Common myeloid progenitor, CD34-positive (primary cell): ENCODE measurements around the gene KRT36.
A peak's percentile ranks its signal among the peaks of the same experiment; 100 is the strongest.

ENCODE experiments used
- CTCF ChIA-PET: fragments of 350-600 bp; sonication (Branson Sonifier 250); formaldehyde crosslinking; loops from one replicate; lab custom pipeline; 2021; ENCODE audit warnings: antibody characterized with exemption; lab: Charles Lee
- POLR2A ChIA-PET: fragments of 350-600 bp; sonication (Branson Sonifier 250); formaldehyde crosslinking; loops from one replicate; lab custom pipeline; 2021; ENCODE audit warnings: antibody characterized with exemption; lab: Charles Lee
- DNase-seq, 3 donors: peaks; one replicate each; pipeline versions ENCODE4 v3.0.0 to v3.0.0-alpha.2; 2013
- H3K27ac ChIP-seq, 2 experiments: 1 replicate in 1 of 2; 2 replicates in 1 of 2; pipeline ENCODE4 v1.7.0; 2013; ENCODE audit warnings: inconsistent platforms in 2 of 2, low read length in 2 of 2, mild to moderate bottlenecking in 2 of 2, low read depth in 1 of 2, moderate library complexity in 1 of 2; ENCODE audit not compliant: severe bottlenecking in 2 of 2, insufficient read depth in 1 of 2, poor library complexity in 1 of 2
- H3K27me3 ChIP-seq, 5 experiments: replicated peaks in 2 of 5; 1 replicate in 3 of 5; 2 replicates in 2 of 5; pipeline versions ENCODE4 v1.6.1 to v1.7.0; 2013; ENCODE audit warnings: low read length in 4 of 5, mild to moderate bottlenecking in 2 of 5, moderate library complexity in 2 of 5, inconsistent platforms in 1 of 5; ENCODE audit not compliant: insufficient read depth in 5 of 5, control insufficient read depth in 4 of 5
- H3K36me3 ChIP-seq, 4 experiments: 1 replicate in 2 of 4; 2 replicates in 2 of 4; pipeline versions ENCODE4 v1.6.1 to v1.7.0; 2013; ENCODE audit warnings: low read length in 3 of 4, control low read depth in 1 of 4, mild to moderate bottlenecking in 1 of 4; ENCODE audit not compliant: control insufficient read depth in 4 of 4, insufficient read depth in 4 of 4
- H3K4me1 ChIP-seq, 4 experiments: 1 replicate in 3 of 4; 2 replicates in 1 of 4; pipeline versions ENCODE4 v1.6.1 to v1.7.1; 2013; ENCODE audit warnings: low read length in 3 of 4, mild to moderate bottlenecking in 3 of 4, control low read depth in 1 of 4, inconsistent platforms in 1 of 4, moderate library complexity in 1 of 4; ENCODE audit not compliant: control insufficient read depth in 4 of 4, insufficient read depth in 4 of 4; ENCODE audit errors: control extremely low read depth in 1 of 4
- H3K4me3 ChIP-seq, 7 experiments: 1 replicate in 4 of 7; 2 replicates in 3 of 7; pipeline versions ENCODE4 v1.5.1 to v1.7.0; 2013; ENCODE audit warnings: mild to moderate bottlenecking in 7 of 7, low read length in 6 of 7, moderate library complexity in 6 of 7, inconsistent platforms in 2 of 7, low read depth in 2 of 7, control low read depth in 1 of 7; ENCODE audit not compliant: insufficient read depth in 4 of 7, control insufficient read depth in 1 of 7; ENCODE audit errors: extremely low read depth in 1 of 7
- H3K9me3 ChIP-seq, 5 experiments: 1 replicate in 4 of 5; 2 replicates in 1 of 5; pipeline versions ENCODE4 v1.6.1 to v1.7.1; 2013; ENCODE audit warnings: low read length in 4 of 5, mild to moderate bottlenecking in 2 of 5, inconsistent platforms in 1 of 5, low read depth in 1 of 5, moderate library complexity in 1 of 5; ENCODE audit not compliant: control insufficient read depth in 4 of 5, insufficient read depth in 2 of 5; ENCODE audit errors: control extremely low read depth in 1 of 5
- WGBS: methylation state at CpG from one replicate; pipeline ENCODE4 v1.1.5; 2013; ENCODE audit not compliant: insufficient coverage; 5-methylcytosine and 5-hydroxymethylcytosine counted together

KRT36 gene

GRCh38 chr17:41492351-41492750 lies 2.6 kb upstream of the KRT36 start:
- DNase-seq = no peak
- CTCF ChIA-PET = interaction anchor here (0.8 to 1.7 kb wide), 2 partner anchors 43 to 155 kb away, joined by 3 to 4 read pairs; no protein-coding TSS in a partner anchor

GRCh38 chr17:41491476-41491875 lies 1.8 kb upstream of the KRT36 start:
- peaks cover 0 to 2% (median 0%) of the 10 kb centered on the region in 5 experiments for H3K27me3 ChIP-seq
- WGBS = 64% methylated on average over 2 of the region's 2 CpGs
- POLR2A ChIA-PET = no interaction called here
- H3K9me3 ChIP-seq = no peaks in the 10 kb centered on the region
- CTCF ChIA-PET = interaction anchor here (1.2 kb wide), 1 partner anchor 57 kb away, joined by 3 read pairs; no protein-coding TSS in a partner anchor
- no peak for DNase-seq
- H3K27ac ChIP-seq = no peak overlapping the region
- H3K4me1 ChIP-seq = peaks cover 0 to 5% (median 0%) of the 10 kb centered on the region in 4 experiments
- H3K4me3 ChIP-seq = no peak overlapping the region
- H3K36me3 ChIP-seq = no peaks in the 10 kb centered on the region

More at GRCh38 chr17:41492351-41492750, 2.6 kb upstream of the KRT36 start:
- peaks cover 0 to 2% (median 0%) of the 10 kb centered on the region in 5 experiments for H3K27me3 ChIP-seq
- POLR2A ChIA-PET = no interaction called here
- no peak overlapping the region for H3K4me3 ChIP-seq
- H3K4me1 ChIP-seq = peaks cover 0 to 7% (median 4%) of the 10 kb centered on the region in 4 experiments
- H3K9me3 ChIP-seq = no peaks in the 10 kb centered on the region
- H3K36me3 ChIP-seq = no peaks in the 10 kb centered on the region
- no peak overlapping the region for H3K27ac ChIP-seq
- WGBS = 76% methylated on average over 5 of the region's 6 CpGs

GRCh38 chr17:41490000-41490990 lies 585 bp upstream of the KRT36 start:
- DNase-seq = peak in 2 of 3 donors; percentile 12 to 16
- no peaks in the 10 kb centered on the region for H3K36me3 ChIP-seq
- no peaks in the 10 kb centered on the region for H3K9me3 ChIP-seq
- H3K27ac ChIP-seq = no peak overlapping the region
- no peak overlapping the region for H3K4me3 ChIP-seq
- peaks cover 0 to 5% (median 0%) of the 10 kb centered on the region in 4 experiments for H3K4me1 ChIP-seq
- peaks cover 0 to 2% (median 0%) of the 10 kb centered on the region in 5 experiments for H3K27me3 ChIP-seq
- WGBS = 69% methylated on average over 7 of the region's 10 CpGs
- ChIA-PET POLR2A (no interaction called here), CTCF (interaction anchor here (0.8 to 1.2 kb wide), 2 partner anchors 58 to 173 kb away, joined by 3 to 4 read pairs; no protein-coding TSS in a partner anchor)

GRCh38 chr17:41486809-41487530 lies 2.7 kb downstream of the KRT36 start:
- Histone ChIP-seq H3K4me1 (peaks cover 0 to 5% (median 0%) of the 10 kb centered on the region in 4 experiments), H3K36me3 (no peaks in the 10 kb centered on the region), H3K27me3 (peaks cover 0 to 3% (median 0%) of the 10 kb centered on the region in 5 experiments), H3K27ac (no peak overlapping the region), H3K9me3 (no peaks in the 10 kb centered on the region), H3K4me3 (no peak overlapping the region)
- POLR2A ChIA-PET = no interaction called here
- 63% methylated on average over 27 of the region's 29 CpGs for WGBS
- DNase-seq = peak; percentile 18 to 40 (median 25)
- CTCF ChIA-PET = interaction anchor here (1.0 to 1.3 kb wide), 5 partner anchors 8 to 161 kb away, joined by 3 read pairs; no protein-coding TSS in a partner anchor

GRCh38 chr17:41486316-41486715 lies 3.4 kb downstream of the KRT36 start:
- DNase-seq = no peak

GRCh38 chr17:41484920-41485904 lies 4.5 kb downstream of the KRT36 start:
- H3K27ac ChIP-seq = no peak overlapping the region
- no peaks in the 10 kb centered on the region for H3K36me3 ChIP-seq
- ChIA-PET CTCF (interaction anchor here (0.9 kb wide), 1 partner anchor 9 kb away, joined by 4 read pairs; no protein-coding TSS in a partner anchor), POLR2A (no interaction called here)
- peaks cover 0 to 4% (median 0%) of the 10 kb centered on the region in 5 experiments for H3K27me3 ChIP-seq
- H3K9me3 ChIP-seq = no peaks in the 10 kb centered on the region
- peaks cover 0 to 2% (median 0%) of the 10 kb centered on the region in 4 experiments for H3K4me1 ChIP-seq
- no peak for DNase-seq
- no peak overlapping the region for H3K4me3 ChIP-seq
- WGBS = 96% methylated on average over 5 of the region's 8 CpGs

More at GRCh38 chr17:41486316-41486715, 3.4 kb downstream of the KRT36 start:
- H3K36me3 ChIP-seq = no peaks in the 10 kb centered on the region
- ChIA-PET CTCF (interaction anchor here (1.0 to 1.3 kb wide), 4 partner anchors 9 to 162 kb away, joined by 3 read pairs; no protein-coding TSS in a partner anchor), POLR2A (no interaction called here)
- no peaks in the 10 kb centered on the region for H3K9me3 ChIP-seq
- H3K4me1 ChIP-seq = peaks cover 0 to 5% (median 0%) of the 10 kb centered on the region in 4 experiments
- H3K27ac ChIP-seq = no peak overlapping the region
- no peak overlapping the region for H3K4me3 ChIP-seq
- 94% methylated on average over 13 of the region's 13 CpGs for WGBS
- H3K27me3 ChIP-seq = peaks cover 0 to 4% (median 0%) of the 10 kb centered on the region in 5 experiments
